ENCODE measurements around the gene ADAT2. TPM values are rescaled to one million over a fixed set of nuclear protein-coding genes. Genes with fewer than 3 reads are reported as not detected.

The ADAT2 gene
- total and polyA plus RNA-seq, 2 of the 4 experiments (the other 2 are of a cell fraction) = 2.7 to 5.4 TPM

GRCh38 chr6:143427109-143427817 lies 23.2 kb downstream of the ADAT2 start:
- H3K9me3 ChIP-seq (ENCODE audit: control insufficient read depth, insufficient read depth, low read length) = no peaks in the 10 kb centered on the region
- H2AK5ac ChIP-seq (ENCODE audit: low read depth, low read length) = no peak overlapping the region
- no peak overlapping the region for H2AK9ac ChIP-seq (replicated peaks; ENCODE audit: low read depth, low read length, poor library complexity)
- no peak overlapping the region for H2AFZ ChIP-seq (replicated peaks; ENCODE audit: low read length, poor library complexity)
- no peak overlapping the region for H4K5ac ChIP-seq (ENCODE audit: low read depth, low read length)
- no peaks in the 10 kb centered on the region for H3K27me3 ChIP-seq (ENCODE audit: control insufficient read depth, insufficient read depth, low read length)
- peaks cover 2% of the 10 kb centered on the region for H3K4me1 ChIP-seq (ENCODE audit: control insufficient read depth, insufficient read depth, low read length)
- H3K27ac ChIP-seq (ENCODE audit: insufficient read depth, low read length) = no peak overlapping the region
- peak; percentile 100 for ATAC-seq (ENCODE audit: low read depth)
- WGBS, 2 experiments (ENCODE audit: extremely low coverage in 2 of 2, insufficient read length in 1 of 2) = no CpG with 5 or more reads among the region's 4 CpGs
- no peaks in the 10 kb centered on the region for H3K79me1 ChIP-seq (ENCODE audit: low read depth in 1 of 2, low read length in 2 of 2)
- H2BK120ac ChIP-seq (ENCODE audit: low read depth, low read length) = no peak overlapping the region
- POLR2A ChIA-PET (ENCODE audit: unreplicated experiment) = no interaction called here
- no peak overlapping the region for H3K18ac ChIP-seq (ENCODE audit: low read depth, low read length)
- no peak overlapping the region for H3K56ac ChIP-seq (ENCODE audit: extremely low read depth, insufficient read depth, low read length)
- H4K91ac ChIP-seq (ENCODE audit: insufficient read depth, low read depth, low read length) = no peak overlapping the region
- H4K20me1 ChIP-seq (ENCODE audit: insufficient read depth, low read length) = no peaks in the 10 kb centered on the region
- no TSS peak for BruUV-seq (replicated peaks)
- in situ Hi-C loops (cut with MboI; ENCODE audit: low sequenced_read_pairs) (no loop called here), intact Hi-C loops (cut with micrococcal nuclease) (loop anchor here (1.0 to 5.0 kb wide), 7 partner anchors 175 to 952 kb away; partner anchors contain the start of gene AIG1), dilution Hi-C loops (cut with HindIII; ENCODE audit: low sequenced_read_pairs, unreplicated experiment) (no loop called here)
- no peak overlapping the region for H3K4me3 ChIP-seq (ENCODE audit: insufficient read depth, low read depth, low read length)
- CTCF ChIA-PET = interaction anchor here (0.6 to 3.0 kb wide), 18 partner anchors 10 to 953 kb away, joined by 3 to 16 read pairs (median 4); no protein-coding TSS in a partner anchor
- H3K36me3 ChIP-seq (ENCODE audit: control insufficient read depth, insufficient read depth, low read length) = peaks cover 3% of the 10 kb centered on the region
- no peak overlapping the region for H2BK15ac ChIP-seq (ENCODE audit: low read depth, low read length)
- TF ChIP-seq BHLHE40 (IDR thresholded peaks at IDR 0.05; ENCODE audit: low read depth, low read length) = no peak
- no peak for TF ChIP-seq USF2 (IDR thresholded peaks at IDR 0.05; ENCODE audit: low read depth, low read length)
- 0 out of 2 replicates have a peak, but pooled peaks have one; percentile 8 for TF ChIP-seq ELK1 (IDR thresholded peaks at IDR 0.05; ENCODE audit: borderline replicate concordance, low read depth, low read length)
- TF ChIP-seq RAD21 (IDR thresholded peaks at IDR 0.05; ENCODE audit: low read length) = peak; percentile 99
- TF ChIP-seq MAZ (IDR thresholded peaks at IDR 0.05; ENCODE audit: borderline replicate concordance, low read depth, low read length) = peak; percentile 91
- peak; percentile 97 for TF ChIP-seq CTCF (conservative IDR thresholded peaks at IDR 0.05; ENCODE audit: low read depth, low read length)
- peak; percentile 51; the same call in 1 of the 2 replicates for TF ChIP-seq POLR2A (IDR thresholded peaks at IDR 0.05; ENCODE audit: low read depth, low read length)
- peak; percentile 97 for TF ChIP-seq SMC3 (IDR thresholded peaks at IDR 0.05; ENCODE audit: low read depth, low read length)
- H3K9ac ChIP-seq (ENCODE audit: low read depth, low read length) = no peak overlapping the region
- no peak overlapping the region for H3K4ac ChIP-seq (ENCODE audit: low read depth, low read length)
- H3K14ac ChIP-seq (replicated peaks; ENCODE audit: low read depth, low read length) = no peak overlapping the region
- no peak overlapping the region for H3K23ac ChIP-seq (ENCODE audit: low read depth, low read length)
- H3K4me2 ChIP-seq (ENCODE audit: low read depth, low read length) = no peak overlapping the region
- H4K8ac ChIP-seq (ENCODE audit: low read depth in 2 of 2, low read length in 2 of 2) = no peak overlapping the region
- H3K9me1 ChIP-seq (ENCODE audit: insufficient read depth, low read length) = no peaks in the 10 kb centered on the region
- H2BK20ac ChIP-seq (ENCODE audit: low read depth, low read length) = no peak overlapping the region
- DNase-seq = peak; percentile 86
- no peak overlapping the region for H2BK5ac ChIP-seq (ENCODE audit: low read depth, low read length, poor library complexity, severe bottlenecking)
